D721Med (cell line): ENCODE measurements around the gene FOXP2.

Experiments
- DNase-seq: peaks from one replicate; pipeline ENCODE4 v3.0.0; 2011; ENCODE audit warnings: low spot score; ENCODE audit not compliant: insufficient read length
- FAIRE-seq: peaks from 2 replicates; lab custom pipeline; 2011; peaks lifted over from hg19 to GRCh38; lab: Jason Lieb, UNC
- CTCF ChIP-seq: IDR thresholded peaks from 2 replicates; pipeline ENCODE4 v1.5.1; 2012; ENCODE audit warnings: mild to moderate bottlenecking, control low read depth; ENCODE audit not compliant: insufficient read depth; ENCODE audit errors: missing control alignments

FOXP2 gene

DNA sequence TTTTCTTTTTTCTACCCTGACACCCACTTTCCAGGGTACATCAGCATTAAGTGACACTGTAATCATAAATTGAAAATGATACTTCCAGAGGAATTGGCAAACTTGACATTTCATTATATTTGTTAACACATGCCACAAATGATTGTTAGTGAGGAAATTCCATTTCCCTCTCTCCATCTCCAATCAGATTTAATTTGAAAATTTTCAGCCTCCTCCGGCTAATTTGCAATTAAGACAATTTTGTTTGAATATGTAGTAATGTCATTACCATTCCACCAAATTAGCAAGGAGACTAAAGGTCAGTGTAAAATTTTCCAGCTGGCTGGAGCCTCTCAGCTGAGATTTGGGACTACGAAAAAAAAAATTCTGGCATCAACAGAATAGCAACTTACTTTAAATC, 242.7 kb downstream of the FOXP2 start:
- no peak for TF ChIP-seq CTCF
- no peak for FAIRE-seq
- no peak for DNase-seq

GRCh38 chr7:114658216-114658615, 243.6 kb downstream of the FOXP2 start:
- TF ChIP-seq CTCF: no peak
- DNase-seq (no peak), FAIRE-seq (no peak)

DNA sequence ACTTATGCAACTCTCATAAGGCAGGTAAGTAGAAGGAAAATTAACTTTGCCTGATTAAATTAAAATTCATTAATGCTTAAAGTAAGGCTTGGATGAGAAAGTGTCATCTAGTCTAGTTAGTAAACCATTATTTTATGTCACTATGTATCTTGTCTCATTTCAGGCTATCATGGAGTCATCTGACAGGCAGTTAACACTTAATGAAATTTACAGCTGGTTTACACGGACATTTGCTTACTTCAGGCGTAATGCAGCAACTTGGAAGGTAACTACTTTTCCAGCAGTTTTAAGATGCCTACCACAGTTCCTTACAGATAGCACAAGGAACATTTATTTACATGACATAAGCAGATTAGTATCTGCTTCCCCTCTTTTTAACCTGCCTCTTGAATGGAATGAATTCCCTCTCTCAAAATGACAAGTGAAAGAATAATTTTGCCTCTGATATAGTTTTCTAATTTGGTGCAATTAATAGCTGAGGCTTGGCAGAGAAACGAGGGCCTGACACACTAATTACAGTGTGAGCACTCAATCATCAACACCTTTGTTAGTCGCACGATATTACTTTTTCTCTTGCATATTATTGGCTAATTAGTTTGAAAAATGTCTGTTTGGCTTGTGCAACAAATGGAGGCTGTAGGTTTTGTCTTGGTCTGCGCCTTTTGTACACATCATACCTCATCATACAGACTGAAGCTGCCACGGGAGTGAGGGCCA, 245.0 kb downstream of the FOXP2 start:
- FAIRE-seq (no peak), DNase-seq (no peak)
- TF ChIP-seq CTCF: no peak

DNA sequence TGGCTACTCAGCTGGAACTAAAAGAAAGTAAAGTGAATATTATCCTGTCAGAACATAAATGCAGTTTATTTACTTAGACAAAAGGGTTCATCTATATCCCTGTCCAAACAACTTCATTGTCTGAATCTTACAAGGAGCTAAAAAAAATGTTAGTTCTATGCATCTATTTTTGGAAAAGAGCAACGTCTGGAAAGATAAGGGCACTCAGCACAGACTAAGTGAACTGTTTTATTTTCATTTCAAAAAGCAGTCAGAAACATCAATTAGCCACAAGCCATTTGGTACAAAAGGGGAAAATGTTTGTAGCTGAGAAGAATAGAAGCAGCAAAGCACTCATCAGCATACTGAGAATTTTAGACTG, 245.5 kb downstream of the FOXP2 start:
- no peak for DNase-seq

DNA sequence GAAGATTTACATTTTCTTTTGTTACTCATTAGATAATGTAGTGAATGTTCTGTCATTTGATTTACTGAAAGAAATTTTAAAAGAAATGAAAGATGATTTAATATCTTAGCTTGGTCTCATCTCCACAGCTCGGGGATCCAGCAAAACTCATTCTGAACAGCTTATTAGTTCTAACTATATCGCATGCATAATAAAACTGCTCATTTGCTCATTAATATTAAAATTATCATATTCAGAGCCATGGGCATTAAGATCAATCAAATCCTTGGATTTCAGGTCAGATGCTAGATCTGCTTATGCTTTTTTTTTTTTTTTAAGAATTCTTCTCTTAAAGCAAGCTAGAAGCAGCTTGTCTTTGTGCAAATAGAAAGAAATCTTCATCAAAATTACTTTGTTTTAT, 246.1 kb downstream of the FOXP2 start:
- DNase-seq (no peak), FAIRE-seq (no peak)
- TF ChIP-seq CTCF: no peak

More for the DNA sequence above, 245.5 kb downstream of the FOXP2 start:
- TF ChIP-seq CTCF: no peak
- no peak for FAIRE-seq

DNA sequence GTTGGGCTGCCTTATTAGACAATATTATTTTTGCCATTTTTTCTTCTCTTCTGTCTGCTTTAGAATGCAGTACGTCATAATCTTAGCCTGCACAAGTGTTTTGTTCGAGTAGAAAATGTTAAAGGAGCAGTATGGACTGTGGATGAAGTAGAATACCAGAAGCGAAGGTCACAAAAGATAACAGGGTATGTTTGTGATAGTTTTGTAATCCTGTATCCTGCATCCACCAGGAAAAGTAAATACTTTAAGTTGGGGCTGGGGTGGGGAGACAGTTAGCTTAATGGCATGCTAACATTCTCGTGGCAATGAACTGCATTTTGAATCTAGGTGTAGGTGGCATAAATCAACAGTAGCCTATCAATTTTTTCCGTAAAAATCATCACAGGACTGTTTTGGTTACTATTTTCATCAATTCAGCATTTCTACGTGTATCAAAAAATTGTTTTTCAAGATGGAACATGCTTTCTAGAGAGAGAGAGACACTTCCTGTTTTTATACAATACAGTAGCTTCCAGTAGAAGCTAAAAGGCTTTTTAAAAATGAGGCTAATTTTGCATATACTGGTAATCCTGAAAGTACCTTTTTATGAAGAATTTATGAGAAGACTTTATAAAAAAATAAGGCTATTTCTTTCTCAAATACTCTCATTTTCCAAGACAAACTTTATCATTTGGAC, 247.5 kb downstream of the FOXP2 start:
- FAIRE-seq: no peak
- no peak for TF ChIP-seq CTCF
- no peak for DNase-seq

GRCh38 chr7:114663502-114663901, 248.9 kb downstream of the FOXP2 start:
- no peak for DNase-seq
- peak; percentile 62 for TF ChIP-seq CTCF
- no peak for FAIRE-seq
